ENCODE data around the gene DSEL.

DNA sequence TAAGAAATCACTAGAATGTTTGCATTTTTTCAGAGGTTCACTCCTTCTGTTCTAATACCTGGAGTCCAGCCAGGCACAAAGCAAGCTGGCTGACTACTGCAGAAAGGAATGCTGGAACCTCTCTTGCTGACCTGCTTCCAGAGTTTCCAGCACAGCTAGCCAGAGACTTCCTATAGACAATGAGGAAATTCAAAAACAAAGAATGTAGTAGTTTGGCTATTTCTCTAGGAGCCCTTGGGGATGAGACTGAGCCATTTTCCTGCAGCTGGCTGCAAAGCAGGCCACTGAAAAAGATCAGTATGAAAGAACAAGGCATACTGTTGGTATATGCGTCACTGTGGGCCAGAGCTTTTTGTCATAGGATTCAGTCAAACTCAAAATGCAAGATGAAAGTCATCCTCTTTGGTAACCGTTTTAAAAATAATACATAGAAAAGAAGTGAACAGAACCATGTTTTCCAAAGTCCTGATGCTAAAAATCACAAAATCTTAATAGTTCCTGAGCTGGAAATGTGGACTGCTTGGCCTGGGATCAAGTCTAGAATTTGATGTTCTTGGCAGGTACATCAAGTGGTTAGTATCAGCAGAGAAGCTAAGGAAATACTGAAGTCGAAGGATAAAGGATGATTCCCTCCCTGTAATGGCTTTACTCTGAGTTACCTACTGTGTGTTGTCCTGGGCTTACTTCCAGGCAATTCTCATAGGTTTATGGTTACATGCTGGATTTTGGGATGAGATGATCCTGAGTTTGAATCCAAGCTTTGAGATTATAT lies 9.0 kb upstream of the DSEL start:
- TF ChIP-seq, protein P1, sequence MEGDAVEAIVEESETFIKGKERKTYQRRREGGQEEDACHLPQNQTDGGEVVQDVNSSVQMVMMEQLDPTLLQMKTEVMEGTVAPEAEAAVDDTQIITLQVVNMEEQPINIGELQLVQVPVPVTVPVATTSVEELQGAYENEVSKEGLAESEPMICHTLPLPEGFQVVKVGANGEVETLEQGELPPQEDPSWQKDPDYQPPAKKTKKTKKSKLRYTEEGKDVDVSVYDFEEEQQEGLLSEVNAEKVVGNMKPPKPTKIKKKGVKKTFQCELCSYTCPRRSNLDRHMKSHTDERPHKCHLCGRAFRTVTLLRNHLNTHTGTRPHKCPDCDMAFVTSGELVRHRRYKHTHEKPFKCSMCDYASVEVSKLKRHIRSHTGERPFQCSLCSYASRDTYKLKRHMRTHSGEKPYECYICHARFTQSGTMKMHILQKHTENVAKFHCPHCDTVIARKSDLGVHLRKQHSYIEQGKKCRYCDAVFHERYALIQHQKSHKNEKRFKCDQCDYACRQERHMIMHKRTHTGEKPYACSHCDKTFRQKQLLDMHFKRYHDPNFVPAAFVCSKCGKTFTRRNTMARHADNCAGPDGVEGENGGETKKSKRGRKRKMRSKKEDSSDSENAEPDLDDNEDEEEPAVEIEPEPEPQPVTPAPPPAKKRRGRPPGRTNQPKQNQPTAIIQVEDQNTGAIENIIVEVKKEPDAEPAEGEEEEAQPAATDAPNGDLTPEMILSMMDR (IDR thresholded peaks at IDR 0.05 in 8 of 11, conservative IDR thresholded peaks at IDR 0.05 in 3 of 11), result no peak
- no peak for TF ChIP-seq POLR2A (IDR thresholded peaks at IDR 0.05)

All from spleen (tissue), 7 donors.